Measurements from ENCODE around the gene DEXI.

DEXI gene

GRCh38 chr16:10964039-10964890, 22.0 kb upstream of the DEXI start:
- peak; percentile 96 for TF ChIP-seq CTCF (conservative IDR thresholded peaks at IDR 0.05; ENCODE audit: low read length)
- H3K4me3 ChIP-seq (ENCODE audit: low read length): no peak overlapping the region
- peak; percentile 88 for DNase-seq (ENCODE audit: low read depth)

GRCh38 chr16:10961231-10961630, 19.0 kb upstream of the DEXI start:
- DNase-seq (ENCODE audit: low read depth): peak; percentile 85

GRCh38 chr16:10959161-10959560, 16.9 kb upstream of the DEXI start:
- no peak for TF ChIP-seq CTCF (conservative IDR thresholded peaks at IDR 0.05; ENCODE audit: low read length)
- H3K4me3 ChIP-seq (ENCODE audit: low read length): no peak overlapping the region
- no peak for DNase-seq (ENCODE audit: low read depth)

More at GRCh38 chr16:10961231-10961630, 19.0 kb upstream of the DEXI start:
- H3K4me3 ChIP-seq (ENCODE audit: low read length): no peak overlapping the region
- no peak for TF ChIP-seq CTCF (conservative IDR thresholded peaks at IDR 0.05; ENCODE audit: low read length)

- DNase-seq (ENCODE audit: low read depth): no peak
- TF ChIP-seq CTCF (conservative IDR thresholded peaks at IDR 0.05; ENCODE audit: low read length): no peak
Measured at GRCh38 chr16:10957771-10958482, 15.7 kb upstream of the DEXI start.

GRCh38 chr16:10954903-10955302, 12.6 kb upstream of the DEXI start:
- no peak for TF ChIP-seq CTCF (conservative IDR thresholded peaks at IDR 0.05; ENCODE audit: low read length)
- DNase-seq (ENCODE audit: low read depth): no peak
- H3K4me3 ChIP-seq (ENCODE audit: low read length): no peak overlapping the region

More at GRCh38 chr16:10957771-10958482, 15.7 kb upstream of the DEXI start:
- no peak overlapping the region for H3K4me3 ChIP-seq (ENCODE audit: low read length)

GRCh38 chr16:10951026-10951425, 8.8 kb upstream of the DEXI start:
- TF ChIP-seq CTCF (conservative IDR thresholded peaks at IDR 0.05; ENCODE audit: low read length): no peak
- peak; percentile 59 for DNase-seq (ENCODE audit: low read depth)
- H3K4me3 ChIP-seq (ENCODE audit: low read length): no peak overlapping the region
